GM19025 (cell line): ENCODE results near the gene COP1.
"Not testable (repeated sequence)": the region's sequence is repeated elsewhere in the genome, so short reads cannot be mapped to it uniquely, and the experiment has no call there.

Source experiments
- ATAC-seq: cut with Tn5 transposase; IDR thresholded peaks from one replicate; pipeline ENCODE4 v1.9.1; 2021; ENCODE audit warnings: mild to moderate bottlenecking, low read depth, moderate library complexity; ENCODE audit not compliant: unreplicated experiment

Gene COP1

DNA sequence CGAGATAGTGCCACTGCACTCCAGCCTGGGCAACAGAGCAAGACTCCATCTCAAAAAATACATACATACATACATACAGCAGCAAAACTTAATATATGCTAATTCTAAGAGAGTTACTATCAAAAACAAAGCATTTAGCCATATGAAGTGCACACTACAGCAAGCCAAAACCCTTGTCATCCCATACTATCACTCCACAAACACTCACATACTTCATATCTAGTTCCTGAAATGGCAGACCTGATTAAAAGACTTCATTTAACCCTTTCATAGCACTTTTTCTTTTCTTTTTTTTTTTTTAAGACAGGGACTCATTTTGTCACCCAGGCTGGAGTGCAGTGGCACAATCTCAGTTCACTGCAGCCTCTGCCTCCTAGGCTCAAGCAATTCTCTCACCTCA lies 65.6 kb downstream of the COP1 start:
- no peak for ATAC-seq

DNA sequence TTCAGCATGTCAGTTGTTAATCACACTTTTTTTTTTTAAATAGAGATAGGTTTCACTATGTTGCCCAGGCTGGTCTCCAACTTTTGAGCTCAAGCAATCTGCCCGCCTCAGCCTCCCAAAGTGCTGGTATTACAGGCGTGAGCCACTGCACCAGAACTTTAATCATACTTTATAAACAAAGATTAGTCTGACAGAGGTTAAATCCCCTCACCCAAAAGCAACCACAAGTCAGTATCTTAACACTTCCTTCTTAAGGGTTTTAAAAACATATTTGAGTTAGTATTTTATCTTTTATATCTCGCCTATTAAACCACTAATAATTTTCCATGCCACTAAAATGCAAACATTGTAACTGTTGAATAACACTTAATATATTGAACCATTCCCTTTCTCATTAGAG lies 70.2 kb downstream of the COP1 start:
- no peak for ATAC-seq

DNA sequence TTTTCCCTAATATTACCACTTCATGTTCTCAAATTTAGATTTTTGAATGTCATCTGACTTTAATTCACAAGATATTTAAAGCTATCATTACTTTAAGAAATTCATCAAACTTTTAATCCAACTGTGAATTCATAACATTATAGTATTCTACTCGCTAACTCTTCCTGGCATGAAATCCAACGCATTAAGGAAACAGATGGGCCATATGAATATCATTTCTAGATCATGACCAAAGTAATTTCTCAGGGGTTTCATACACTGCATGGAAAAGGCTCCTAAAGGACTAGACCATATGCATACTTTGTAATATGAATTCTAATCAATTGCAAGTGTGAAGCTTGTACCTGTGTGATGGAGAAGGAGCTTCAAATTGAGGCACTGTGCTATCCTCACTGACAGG lies 72.4 kb downstream of the COP1 start:
- ATAC-seq, result no peak

DNA sequence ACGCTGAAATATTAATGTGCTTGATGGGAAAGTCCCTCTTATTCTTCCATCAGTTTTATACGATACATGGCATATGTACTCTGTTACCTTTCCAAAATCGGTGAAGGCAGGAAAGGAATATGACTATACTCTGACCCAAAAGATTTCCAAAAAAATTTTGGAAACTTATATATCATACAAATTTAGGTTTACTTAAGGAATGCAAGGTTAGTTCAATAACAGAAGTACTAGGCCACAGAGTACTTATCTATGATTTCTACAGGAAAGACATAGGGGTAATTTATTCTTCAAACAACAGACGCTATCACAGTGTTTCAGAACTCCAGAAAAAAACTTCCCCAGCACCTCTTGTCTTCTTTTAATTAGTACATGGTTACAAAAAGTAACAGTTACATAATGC lies 84.8 kb downstream of the COP1 start:
- ATAC-seq, result no peak

DNA sequence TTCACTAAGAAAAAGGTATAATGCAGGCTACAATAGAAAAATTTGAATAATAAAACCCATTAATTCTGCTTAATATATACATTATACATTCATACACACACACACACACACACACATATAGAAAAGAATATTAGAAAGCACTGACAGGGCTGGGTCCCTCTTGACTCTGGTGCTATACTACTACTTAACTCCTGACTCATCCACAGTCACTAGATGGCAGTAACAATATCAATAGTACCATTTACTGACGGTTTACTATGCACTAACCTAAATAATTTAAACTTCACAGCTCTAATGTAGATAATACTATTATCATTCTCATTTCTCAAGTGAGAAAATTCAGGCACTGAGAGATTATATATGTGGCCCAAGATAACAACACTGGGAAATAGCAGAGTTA lies 87.5 kb downstream of the COP1 start:
- no peak for ATAC-seq

DNA sequence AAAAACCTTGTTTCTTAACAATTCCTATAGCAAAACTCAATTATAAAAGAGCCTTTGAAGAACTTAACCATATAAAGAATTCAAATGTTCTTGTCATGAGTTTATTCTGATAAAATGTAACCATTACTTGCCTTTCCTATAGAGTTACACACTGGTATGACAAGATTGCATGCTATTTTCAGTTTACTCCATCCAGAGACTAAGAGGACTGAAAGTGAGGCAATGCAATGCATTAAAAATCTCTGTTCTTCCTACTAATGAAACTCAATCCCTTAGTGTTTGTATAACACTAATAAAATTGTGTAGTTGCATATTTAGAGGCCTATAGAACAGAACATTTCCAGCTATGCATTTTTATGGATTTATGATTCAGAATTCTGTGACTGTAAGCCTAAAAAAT lies 88.1 kb downstream of the COP1 start:
- ATAC-seq, result no peak

DNA sequence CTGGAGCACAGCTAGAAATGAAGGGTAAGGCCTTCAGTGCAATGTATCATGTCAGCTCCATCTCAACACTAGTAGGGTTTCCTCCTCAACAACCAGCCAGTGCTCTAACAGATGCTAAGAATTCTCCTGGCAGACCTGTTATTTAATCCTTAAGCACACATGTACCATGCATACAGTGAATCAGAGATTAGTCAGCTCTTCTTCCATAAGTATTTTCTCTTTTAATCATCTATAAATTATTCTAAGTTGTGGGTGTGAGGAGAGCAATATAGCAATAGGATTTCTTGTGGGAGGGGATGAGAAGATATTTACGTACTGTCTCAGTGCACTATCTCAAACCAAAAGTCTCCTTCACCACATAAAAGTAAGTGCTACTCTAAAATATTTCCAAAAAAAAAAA lies 95.3 kb downstream of the COP1 start:
- no peak for ATAC-seq

DNA sequence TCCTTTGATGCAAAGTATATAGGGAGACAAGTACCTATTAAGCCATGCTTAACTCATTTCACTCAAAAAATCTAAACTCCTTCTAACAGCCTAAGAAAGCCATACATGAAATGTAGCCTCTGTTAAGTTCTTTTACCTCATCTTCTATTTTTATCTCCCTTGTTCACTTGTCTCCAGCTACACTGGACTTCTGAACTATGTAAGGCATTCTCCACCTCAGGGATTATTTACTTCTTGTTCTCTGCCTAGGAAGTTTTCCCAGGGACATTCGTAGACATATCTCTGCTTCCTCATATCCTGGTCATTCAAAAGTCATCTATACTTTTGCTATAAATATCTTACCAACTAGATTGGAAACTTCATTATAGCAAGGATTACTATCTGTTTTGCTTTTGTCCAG lies 96.9 kb downstream of the COP1 start:
- ATAC-seq, result no peak

DNA sequence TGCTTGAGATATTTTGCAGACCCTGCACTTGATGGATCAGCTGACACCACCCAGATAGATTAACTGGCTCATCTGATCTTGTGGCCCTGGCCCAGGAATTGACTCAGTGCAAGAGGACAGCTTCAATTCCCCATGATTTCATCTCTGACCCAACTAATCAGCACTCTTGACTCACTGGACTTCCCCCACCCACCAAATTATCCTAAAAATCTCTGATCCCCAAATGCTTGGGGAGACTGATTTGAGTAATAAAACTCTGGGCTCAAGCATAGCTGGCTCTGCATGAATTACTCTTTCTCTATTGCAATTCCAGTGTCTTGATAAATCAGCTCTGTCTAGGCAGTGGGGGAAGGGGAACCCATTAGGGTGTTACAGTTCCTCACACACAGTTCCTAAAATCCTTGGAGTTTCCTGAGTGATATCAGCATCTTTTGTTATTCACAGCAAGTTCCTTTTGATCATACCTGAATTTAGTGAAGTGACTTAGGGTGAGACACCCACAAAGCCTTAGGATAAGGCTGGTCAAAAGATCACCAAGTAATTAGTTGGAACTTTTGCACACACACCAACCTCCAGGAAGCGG lies 104.2 kb downstream of the COP1 start:
- no peak for ATAC-seq

DNA sequence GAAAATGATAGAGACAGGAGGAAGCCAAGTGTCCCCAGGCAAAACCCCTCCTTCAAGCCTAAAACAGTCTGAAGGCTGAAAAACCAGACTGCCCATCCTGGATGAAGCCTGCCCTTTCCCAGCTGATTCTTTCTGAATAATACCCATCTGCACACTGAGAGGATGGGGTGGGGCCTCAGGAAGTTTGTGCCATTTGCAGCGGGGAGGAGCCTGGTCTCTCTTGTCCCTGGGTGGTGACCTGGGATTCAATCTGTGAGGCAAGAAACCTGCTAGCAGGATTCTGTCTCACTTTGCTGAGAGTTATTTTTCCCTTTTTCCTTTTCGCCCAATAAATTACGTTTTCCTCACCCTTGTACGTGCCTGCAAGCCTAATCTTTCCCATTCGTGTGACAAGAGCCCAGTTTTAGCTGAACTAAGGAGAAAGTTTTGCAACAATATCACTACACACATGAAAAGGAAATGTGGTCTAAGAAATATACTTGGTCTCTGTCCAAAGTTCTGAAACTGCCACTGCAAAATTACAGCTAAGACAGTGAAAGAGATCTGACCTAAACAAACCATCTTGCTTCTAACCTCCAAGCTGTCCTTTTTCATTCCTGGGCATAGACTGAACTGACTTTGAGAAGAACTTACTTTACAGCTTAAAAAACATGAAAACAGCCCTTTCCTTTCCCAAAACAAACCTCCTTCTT lies 105.0 kb downstream of the COP1 start:
- ATAC-seq, result no peak

DNA sequence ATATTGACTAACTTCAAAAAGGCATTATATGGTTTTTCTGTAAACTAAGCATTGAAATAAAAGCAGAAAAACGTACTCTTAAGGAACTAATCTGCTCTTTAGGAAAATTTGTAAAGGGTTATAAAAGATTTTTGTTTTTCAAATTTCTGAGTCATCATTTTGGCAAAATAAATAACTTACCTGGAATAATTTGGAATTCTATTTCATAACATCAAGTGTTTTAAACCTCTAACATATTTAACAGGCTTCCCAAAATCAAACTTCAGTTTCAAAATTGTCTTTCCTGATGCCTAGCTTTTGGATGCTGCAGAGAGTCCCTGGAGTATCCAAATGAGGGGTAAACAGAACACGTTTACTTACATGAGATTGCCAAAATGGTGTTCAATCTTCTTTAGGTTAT lies 108.5 kb downstream of the COP1 start:
- no peak for ATAC-seq

DNA sequence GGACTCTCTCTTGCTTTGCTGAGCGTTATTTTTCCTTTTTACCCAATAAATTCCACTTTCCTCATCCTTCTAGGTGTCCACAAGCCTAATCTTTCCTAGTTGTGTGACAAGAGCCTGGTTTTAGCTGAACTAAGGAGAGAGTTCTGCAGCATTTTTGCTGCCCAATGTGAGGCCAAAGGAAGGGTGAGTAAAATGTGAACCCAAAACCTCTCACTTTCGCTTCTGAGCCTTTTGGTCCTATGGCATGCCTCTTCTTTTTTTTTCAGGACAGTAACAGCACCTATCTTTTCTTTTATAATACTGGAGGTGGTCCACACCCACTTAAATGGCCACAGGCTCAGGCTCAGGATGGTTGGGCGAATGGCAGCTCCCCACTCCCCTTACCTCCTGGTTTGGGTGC lies 111.1 kb downstream of the COP1 start:
- ATAC-seq, result no peak

DNA sequence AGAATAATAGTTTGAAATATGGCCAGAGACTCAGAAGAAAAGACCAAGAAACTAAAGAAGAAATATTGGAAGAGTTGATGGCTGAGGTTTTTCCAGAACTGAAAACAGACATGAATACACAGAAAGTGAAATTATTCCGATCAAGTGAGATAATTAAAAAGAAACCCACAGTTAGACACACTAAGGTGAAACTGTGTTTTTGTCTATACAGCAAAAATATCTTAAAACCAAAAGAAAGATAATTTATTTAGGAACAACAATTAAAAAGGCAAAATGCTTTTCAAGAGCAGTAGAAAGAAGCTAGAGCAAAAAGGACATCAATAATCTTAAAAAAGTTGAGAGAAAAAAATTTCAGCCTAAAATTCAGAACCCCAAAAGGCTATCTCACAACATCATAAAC lies 116.3 kb downstream of the COP1 start:
- ATAC-seq, result no peak

DNA sequence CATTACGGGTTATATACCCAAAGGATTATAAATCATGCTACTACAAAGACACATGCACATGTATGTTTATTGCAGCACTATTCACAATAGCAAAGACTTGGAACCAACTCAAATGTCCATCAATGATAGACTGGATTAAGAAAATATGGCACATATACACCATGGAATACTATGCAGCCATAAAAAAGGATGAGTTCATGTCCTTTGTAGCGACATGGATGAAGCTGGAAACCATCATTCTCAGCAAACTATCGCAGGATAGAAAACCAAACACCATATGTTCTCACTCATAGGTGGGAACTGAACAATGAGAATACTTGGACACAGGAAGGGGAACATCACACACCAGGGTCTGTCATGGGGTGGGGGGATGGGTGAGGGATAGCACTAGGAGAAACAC lies 119.3 kb downstream of the COP1 start:
- not testable (repeated sequence) for ATAC-seq

DNA sequence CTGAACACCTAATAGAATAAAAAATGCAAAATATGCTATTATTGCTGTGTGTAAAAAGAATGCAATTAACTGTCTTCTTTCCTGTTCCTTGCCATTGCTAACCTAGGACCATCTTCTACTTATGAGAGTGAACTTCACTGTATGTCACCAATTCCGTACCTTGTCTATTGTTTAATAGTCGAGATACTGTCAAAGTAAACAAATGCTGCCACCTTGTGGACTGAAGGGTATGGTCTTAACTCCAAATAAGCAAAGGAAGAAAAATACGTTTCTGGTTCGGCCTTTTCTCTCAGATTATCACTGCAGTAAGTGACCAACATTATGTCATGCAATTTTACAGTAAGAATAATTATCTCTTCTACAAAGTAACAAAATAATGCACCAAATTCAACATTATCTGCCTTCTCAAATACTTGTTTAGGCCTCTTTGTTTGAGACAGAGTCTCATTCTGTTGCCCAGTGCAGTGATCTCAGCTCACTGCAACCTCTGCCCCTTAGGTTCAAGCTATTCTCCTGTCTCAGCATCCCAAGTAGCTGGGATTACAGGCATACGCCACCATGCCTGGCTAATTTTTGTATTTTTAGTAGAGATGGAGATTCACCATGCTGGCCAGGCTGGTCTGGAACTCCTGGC lies 133.4 kb downstream of the COP1 start:
- ATAC-seq, result peak; percentile 74

DNA sequence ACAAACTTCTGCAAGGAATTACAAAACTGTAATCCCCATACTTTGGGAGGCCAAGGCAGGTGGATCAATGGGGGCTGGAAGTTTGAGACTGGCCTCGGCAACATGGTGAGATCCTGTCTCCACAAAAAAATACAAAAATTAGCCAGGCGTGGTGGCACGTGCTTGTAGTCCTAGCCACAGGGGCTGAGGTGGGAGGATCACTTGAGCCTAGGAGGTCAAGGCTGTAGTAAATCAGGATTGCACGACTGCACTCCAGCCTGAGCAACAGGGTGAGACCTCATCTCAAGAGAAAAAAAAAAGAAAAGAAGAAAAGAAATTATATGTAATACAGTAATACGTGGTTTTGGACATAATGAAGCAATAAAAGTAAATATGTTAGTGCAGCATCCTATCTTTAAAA lies 138.2 kb downstream of the COP1 start:
- no peak for ATAC-seq

DNA sequence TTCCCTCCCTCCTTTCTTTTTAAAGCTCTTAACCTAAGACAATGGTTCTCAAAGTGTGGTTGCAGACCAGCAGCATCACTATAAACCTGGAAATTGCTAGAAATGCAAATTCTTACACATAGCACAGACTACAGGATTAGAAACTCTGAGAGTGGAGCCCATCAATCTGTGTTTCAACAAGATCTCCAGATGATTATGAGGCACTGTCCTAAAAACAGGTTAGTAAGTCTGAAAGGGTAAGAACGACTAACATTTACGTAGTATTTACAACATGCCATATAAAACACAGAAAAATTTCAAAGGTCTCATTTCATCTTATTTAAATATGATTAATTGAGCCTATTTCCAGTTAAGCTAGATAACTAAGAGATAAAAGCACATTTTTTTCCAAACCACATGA lies 138.8 kb downstream of the COP1 start:
- no peak for ATAC-seq

DNA sequence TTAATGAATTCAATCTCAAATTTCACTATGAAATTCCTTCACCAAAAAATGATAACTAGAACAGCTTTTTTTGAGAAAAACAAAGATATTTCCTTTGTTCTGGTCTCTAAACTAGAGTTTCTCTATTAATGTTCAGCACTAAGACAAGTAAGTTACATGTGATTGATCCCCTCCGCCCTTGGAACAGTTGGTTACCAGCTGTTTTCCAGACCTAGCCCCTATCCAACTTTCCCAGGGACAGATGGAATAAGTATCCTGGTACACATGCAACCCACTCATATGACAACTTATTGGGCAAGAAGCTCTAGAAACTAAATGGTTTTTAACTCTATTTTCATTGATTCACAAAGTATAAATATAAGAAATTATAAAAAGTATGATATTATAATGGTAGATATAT lies 140.4 kb downstream of the COP1 start:
- ATAC-seq, result no peak

DNA sequence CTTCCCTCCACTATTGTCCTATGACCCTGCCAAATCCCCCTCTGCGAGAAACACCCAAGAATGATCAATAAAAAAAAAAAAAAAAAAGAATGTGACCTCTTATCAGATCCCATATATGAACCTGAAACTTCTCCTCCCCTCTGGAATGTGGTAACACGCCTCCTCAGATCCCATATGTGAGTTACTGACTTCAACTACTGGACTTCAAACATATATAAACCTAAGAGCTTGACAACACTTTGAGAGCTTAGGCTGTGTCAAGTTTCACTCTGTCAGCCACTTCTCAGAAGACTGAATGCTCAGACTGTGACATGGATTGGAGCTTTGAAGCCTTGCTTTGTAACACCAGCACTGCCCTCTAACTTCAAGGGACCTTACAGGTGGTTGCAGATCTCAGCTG lies 148.4 kb downstream of the COP1 start:
- no peak for ATAC-seq

DNA sequence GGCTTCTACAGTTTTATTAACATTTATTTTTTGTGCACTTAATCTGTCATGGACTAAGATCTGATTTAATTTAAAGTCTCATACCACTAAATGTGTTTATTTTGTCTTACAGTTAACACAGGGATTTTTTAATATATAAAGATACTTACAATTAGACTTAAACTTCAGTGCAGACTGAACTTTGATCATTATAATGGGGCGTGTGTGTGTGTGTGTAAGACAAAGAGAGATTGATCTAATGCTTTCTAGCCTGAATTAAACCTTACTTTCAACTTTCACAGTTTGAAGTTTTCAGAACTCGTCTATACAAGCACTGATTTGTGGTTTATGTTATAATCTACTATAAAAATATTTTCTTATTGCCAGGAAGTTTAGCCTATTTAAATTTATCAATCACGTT lies 150.8 kb downstream of the COP1 start:
- ATAC-seq, result no peak

DNA sequence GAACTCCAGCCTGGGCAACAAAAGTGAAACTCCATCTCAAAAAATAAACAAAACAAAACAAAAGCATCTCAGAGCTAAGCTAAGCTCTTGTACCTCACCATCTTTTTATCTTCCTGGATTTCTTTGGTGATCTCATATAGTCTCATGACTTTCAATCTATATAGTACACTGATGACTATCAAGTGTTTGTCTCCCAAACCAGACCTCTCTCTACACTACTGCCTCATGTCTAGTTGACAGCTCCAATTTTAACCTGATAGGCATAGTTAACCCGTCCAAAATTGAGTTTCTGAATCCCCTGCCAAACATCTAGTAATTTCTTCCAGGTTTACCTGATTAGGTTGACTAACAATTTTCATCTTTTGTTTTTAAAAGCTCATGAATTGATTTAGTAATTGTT lies 151.7 kb downstream of the COP1 start:
- ATAC-seq, result no peak

DNA sequence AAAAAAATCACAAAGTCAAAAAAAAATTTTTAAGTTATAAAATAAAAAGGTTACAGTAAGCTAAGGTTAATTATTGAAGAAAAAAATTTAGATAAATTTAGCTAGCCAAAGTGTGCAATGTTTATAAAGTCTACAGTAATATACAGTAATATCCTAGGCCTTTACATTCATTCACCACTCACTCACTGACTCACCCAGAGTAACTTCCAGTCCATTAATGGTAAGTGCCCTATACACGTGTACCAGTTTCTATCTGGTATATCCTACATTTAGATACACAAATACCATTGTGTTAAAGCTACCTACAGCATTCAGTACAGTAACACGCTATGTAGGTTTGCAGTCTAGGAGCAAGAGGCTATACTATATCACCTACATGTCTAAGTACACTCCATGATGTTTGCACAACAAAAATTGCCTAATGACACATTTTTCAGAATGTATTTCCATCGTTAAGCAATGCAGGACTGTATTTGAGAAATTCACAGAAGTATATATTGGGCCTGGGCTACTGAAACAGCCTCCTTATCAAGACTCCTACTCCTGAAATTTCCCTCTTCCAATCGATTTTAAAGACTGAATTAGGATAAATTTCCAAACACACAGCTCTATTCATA lies 155.1 kb downstream of the COP1 start:
- ATAC-seq, result no peak
